Measurements from ENCODE around the gene RAB27A.

- TF ChIP-seq, protein P1, sequence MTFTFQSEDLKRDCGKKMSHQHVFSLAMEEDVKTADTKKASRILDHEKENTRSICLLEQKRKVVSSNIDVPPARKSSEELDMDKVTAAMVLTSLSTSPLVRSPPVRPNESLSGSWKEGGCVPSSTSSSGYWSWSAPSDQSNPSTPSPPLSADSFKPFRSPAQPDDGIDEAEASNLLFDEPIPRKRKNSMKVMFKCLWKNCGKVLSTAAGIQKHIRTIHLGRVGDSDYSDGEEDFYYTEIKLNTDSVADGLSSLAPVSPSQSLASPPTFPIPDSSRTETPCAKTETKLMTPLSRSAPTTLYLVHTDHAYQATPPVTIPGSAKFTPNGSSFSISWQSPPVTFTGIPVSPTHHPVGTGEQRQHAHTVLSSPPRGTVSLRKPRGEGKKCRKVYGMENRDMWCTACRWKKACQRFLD (tag by site-specific recombination; IDR thresholded peaks at IDR 0.05), result no peak
- no peak for TF ChIP-seq CTCF (tag by site-specific recombination; IDR thresholded peaks at IDR 0.05)
- TF ChIP-seq YY1 (tag by site-specific recombination; IDR thresholded peaks at IDR 0.05), result no peak
- TF ChIP-seq ZNF302 (tag by site-specific recombination; IDR thresholded peaks at IDR 0.05; ENCODE audit: low read depth), result no peak
- no peak for TF ChIP-seq ZNF670 (tag by site-specific recombination; IDR thresholded peaks at IDR 0.05; ENCODE audit: low read depth)
- no peak for TF ChIP-seq ZSCAN30 (tag by site-specific recombination; IDR thresholded peaks at IDR 0.05)
- no peak for TF ChIP-seq PRDM4 (tag by site-specific recombination; IDR thresholded peaks at IDR 0.05)
- TF ChIP-seq, protein P2, sequence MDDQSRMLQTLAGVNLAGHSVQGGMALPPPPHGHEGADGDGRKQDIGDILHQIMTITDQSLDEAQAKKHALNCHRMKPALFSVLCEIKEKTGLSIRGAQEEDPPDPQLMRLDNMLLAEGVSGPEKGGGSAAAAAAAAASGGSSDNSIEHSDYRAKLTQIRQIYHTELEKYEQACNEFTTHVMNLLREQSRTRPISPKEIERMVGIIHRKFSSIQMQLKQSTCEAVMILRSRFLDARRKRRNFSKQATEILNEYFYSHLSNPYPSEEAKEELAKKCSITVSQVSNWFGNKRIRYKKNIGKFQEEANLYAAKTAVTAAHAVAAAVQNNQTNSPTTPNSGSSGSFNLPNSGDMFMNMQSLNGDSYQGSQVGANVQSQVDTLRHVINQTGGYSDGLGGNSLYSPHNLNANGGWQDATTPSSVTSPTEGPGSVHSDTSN (CRISPR knock-in tag; IDR thresholded peaks at IDR 0.05), result no peak
- no peak for TF ChIP-seq ZNF518A (tag by site-specific recombination; conservative IDR thresholded peaks at IDR 0.05; ENCODE audit: low read depth)
Measured at GRCh38 chr15:55277116-55277564, 12.5 kb downstream of the RAB27A start.
